WTC11 (cell line): Measurements from ENCODE around the gene PPIH.
"Not testable (repeated sequence)": the region's sequence is repeated elsewhere in the genome, so short reads cannot be mapped to it uniquely, and the experiment has no call there.

Experiments used
- ATF1 ChIP-seq: sonication (generic); formaldehyde crosslinking; IDR thresholded peaks from 2 replicates; pipeline ENCODE4 v1.8.1; 2023; ENCODE audit warnings: mild to moderate bottlenecking, moderate library complexity, missing genetic modification reagents
- ATF6 ChIP-seq: sonication (generic); formaldehyde crosslinking; IDR thresholded peaks from 2 replicates; pipeline ENCODE4 v1.8.1; 2023; ENCODE audit warnings: mild to moderate bottlenecking, missing genetic modification reagents
- CREB1 ChIP-seq: sonication (generic); formaldehyde crosslinking; IDR thresholded peaks from 2 replicates; pipeline ENCODE4 v1.8.0; 2023; ENCODE audit warnings: mild to moderate bottlenecking, missing genetic modification reagents
- ELF4 ChIP-seq: sonication (generic); formaldehyde crosslinking; IDR thresholded peaks from 2 replicates; pipeline ENCODE4 v1.8.1; 2022; ENCODE audit warnings: low read depth, mild to moderate bottlenecking, moderate library complexity, missing genetic modification reagents
- IRF2 ChIP-seq: sonication (generic); formaldehyde crosslinking; IDR thresholded peaks from 2 replicates; pipeline ENCODE4 v1.8.0; 2022; ENCODE audit warnings: low read depth, missing genetic modification reagents, borderline replicate concordance
- NFYB ChIP-seq: sonication (generic); formaldehyde crosslinking; conservative IDR thresholded peaks from 2 replicates; pipeline ENCODE4 v1.8.0; 2022; ENCODE audit warnings: low read depth, missing genetic modification reagents
- NR3C1 ChIP-seq: sonication (generic); formaldehyde crosslinking; conservative IDR thresholded peaks from 2 replicates; pipeline ENCODE4 v1.8.1; 2023; ENCODE audit warnings: low read depth, mild to moderate bottlenecking, missing genetic modification reagents
- ZBTB43 ChIP-seq: sonication (generic); formaldehyde crosslinking; IDR thresholded peaks from 2 replicates; pipeline ENCODE4 v1.8.1; 2023; ENCODE audit warnings: mild to moderate bottlenecking, missing genetic modification reagents
- ZNF425 ChIP-seq: fragments of 250-450 bp; sonication (Bioruptor Pico); conservative IDR thresholded peaks from 2 replicates; pipeline ENCODE4 v1.9.0; 2021; ENCODE audit warnings: mild to moderate bottlenecking
- TF ChIP-seq, protein P1 (sequence below): sonication (generic); formaldehyde crosslinking; conservative IDR thresholded peaks from 2 replicates; pipeline ENCODE4 v1.8.1; 2023; ENCODE audit warnings: mild to moderate bottlenecking, low read depth, missing genetic modification reagents, moderate library complexity
- TF ChIP-seq, protein P2 (sequence below): fragments of 200-600 bp; IDR thresholded peaks from 2 replicates; pipeline ENCODE4 v1.8.0; 2022; ENCODE audit warnings: antibody characterized with exemption
- TF ChIP-seq, protein P3 (sequence below): sonication (generic); formaldehyde crosslinking; IDR thresholded peaks from 2 replicates; pipeline ENCODE4 v1.8.1; 2022; ENCODE audit warnings: low read depth, missing genetic modification reagents, borderline replicate concordance
- TF ChIP-seq, protein P4 (sequence below): sonication (generic); formaldehyde crosslinking; IDR thresholded peaks from 2 replicates; pipeline ENCODE4 v1.8.0; 2022; ENCODE audit warnings: mild to moderate bottlenecking, missing genetic modification reagents
- TF ChIP-seq, protein P5 (sequence below): sonication (generic); formaldehyde crosslinking; IDR thresholded peaks from 2 replicates; pipeline ENCODE4 v1.8.1; 2023; ENCODE audit warnings: mild to moderate bottlenecking, missing genetic modification reagents, moderate library complexity

- not testable (repeated sequence) for TF ChIP-seq ELF4 (CRISPR knock-in tag); ATF1 (CRISPR knock-in tag); NFYB; CREB1 (CRISPR knock-in tag); ATF6 (CRISPR knock-in tag); IRF2; ZNF425 (CRISPR knock-in tag); ZBTB43 (CRISPR knock-in tag); NR3C1 (CRISPR knock-in tag)
- TF ChIP-seq, protein P1, sequence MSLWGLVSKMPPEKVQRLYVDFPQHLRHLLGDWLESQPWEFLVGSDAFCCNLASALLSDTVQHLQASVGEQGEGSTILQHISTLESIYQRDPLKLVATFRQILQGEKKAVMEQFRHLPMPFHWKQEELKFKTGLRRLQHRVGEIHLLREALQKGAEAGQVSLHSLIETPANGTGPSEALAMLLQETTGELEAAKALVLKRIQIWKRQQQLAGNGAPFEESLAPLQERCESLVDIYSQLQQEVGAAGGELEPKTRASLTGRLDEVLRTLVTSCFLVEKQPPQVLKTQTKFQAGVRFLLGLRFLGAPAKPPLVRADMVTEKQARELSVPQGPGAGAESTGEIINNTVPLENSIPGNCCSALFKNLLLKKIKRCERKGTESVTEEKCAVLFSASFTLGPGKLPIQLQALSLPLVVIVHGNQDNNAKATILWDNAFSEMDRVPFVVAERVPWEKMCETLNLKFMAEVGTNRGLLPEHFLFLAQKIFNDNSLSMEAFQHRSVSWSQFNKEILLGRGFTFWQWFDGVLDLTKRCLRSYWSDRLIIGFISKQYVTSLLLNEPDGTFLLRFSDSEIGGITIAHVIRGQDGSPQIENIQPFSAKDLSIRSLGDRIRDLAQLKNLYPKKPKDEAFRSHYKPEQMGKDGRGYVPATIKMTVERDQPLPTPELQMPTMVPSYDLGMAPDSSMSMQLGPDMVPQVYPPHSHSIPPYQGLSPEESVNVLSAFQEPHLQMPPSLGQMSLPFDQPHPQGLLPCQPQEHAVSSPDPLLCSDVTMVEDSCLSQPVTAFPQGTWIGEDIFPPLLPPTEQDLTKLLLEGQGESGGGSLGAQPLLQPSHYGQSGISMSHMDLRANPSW (CRISPR knock-in tag): not testable (repeated sequence)
- TF ChIP-seq, protein P2, sequence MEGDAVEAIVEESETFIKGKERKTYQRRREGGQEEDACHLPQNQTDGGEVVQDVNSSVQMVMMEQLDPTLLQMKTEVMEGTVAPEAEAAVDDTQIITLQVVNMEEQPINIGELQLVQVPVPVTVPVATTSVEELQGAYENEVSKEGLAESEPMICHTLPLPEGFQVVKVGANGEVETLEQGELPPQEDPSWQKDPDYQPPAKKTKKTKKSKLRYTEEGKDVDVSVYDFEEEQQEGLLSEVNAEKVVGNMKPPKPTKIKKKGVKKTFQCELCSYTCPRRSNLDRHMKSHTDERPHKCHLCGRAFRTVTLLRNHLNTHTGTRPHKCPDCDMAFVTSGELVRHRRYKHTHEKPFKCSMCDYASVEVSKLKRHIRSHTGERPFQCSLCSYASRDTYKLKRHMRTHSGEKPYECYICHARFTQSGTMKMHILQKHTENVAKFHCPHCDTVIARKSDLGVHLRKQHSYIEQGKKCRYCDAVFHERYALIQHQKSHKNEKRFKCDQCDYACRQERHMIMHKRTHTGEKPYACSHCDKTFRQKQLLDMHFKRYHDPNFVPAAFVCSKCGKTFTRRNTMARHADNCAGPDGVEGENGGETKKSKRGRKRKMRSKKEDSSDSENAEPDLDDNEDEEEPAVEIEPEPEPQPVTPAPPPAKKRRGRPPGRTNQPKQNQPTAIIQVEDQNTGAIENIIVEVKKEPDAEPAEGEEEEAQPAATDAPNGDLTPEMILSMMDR: not testable (repeated sequence)
- TF ChIP-seq, protein P3, sequence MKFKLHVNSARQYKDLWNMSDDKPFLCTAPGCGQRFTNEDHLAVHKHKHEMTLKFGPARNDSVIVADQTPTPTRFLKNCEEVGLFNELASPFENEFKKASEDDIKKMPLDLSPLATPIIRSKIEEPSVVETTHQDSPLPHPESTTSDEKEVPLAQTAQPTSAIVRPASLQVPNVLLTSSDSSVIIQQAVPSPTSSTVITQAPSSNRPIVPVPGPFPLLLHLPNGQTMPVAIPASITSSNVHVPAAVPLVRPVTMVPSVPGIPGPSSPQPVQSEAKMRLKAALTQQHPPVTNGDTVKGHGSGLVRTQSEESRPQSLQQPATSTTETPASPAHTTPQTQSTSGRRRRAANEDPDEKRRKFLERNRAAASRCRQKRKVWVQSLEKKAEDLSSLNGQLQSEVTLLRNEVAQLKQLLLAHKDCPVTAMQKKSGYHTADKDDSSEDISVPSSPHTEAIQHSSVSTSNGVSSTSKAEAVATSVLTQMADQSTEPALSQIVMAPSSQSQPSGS (CRISPR knock-in tag): not testable (repeated sequence)
- TF ChIP-seq, protein P4, sequence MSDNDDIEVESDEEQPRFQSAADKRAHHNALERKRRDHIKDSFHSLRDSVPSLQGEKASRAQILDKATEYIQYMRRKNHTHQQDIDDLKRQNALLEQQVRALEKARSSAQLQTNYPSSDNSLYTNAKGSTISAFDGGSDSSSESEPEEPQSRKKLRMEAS (CRISPR knock-in tag): not testable (repeated sequence)
- TF ChIP-seq, protein P5, sequence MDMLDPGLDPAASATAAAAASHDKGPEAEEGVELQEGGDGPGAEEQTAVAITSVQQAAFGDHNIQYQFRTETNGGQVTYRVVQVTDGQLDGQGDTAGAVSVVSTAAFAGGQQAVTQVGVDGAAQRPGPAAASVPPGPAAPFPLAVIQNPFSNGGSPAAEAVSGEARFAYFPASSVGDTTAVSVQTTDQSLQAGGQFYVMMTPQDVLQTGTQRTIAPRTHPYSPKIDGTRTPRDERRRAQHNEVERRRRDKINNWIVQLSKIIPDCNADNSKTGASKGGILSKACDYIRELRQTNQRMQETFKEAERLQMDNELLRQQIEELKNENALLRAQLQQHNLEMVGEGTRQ: not testable (repeated sequence)
These were observed 37.0 kb upstream of the PPIH start for GRCh38 chr1:42621180-42621579.
